Heart right ventricle (tissue), 16 donors: ENCODE data around the gene ARMC2. TPM values are rescaled to one million over a fixed set of nuclear protein-coding genes. Genes with fewer than 3 reads are reported as not detected.

Experiments used
- ATAC-seq, 8 donors: fragments of 200-7000 bp; cut with Tn5 transposase; one replicate each; pipeline ENCODE4 v1.9.1; 2020; ENCODE audit warnings: mild to moderate bottlenecking in 8 of 8, moderate library complexity in 8 of 8, moderate number of reproducible peaks in 1 of 8
- DNase-seq, 2 donors: peaks; one replicate each; pipeline ENCODE4 v3.0.0-alpha.2; 2020
- H3K27ac ChIP-seq, 10 donors: fragments of 200-600 bp; sonication (generic) in 2 of 10; one replicate each; pipeline versions ENCODE4 v1.5.0 to v1.8.0; 2020 to 2022; ENCODE audit warnings: mild to moderate bottlenecking in 3 of 10
- H3K27me3 ChIP-seq, 7 donors: fragments of 200-600 bp; one replicate each; pipeline ENCODE4 v1.8.0; 2021 to 2022; ENCODE audit warnings: mild to moderate bottlenecking in 2 of 7
- H3K36me3 ChIP-seq, 9 donors: fragments of 200-600 bp; sonication (generic) in 1 of 9; one replicate each; pipeline versions ENCODE4 v1.5.0 to v1.8.0; 2020 to 2022; ENCODE audit warnings: mild to moderate bottlenecking in 2 of 9
- H3K4me1 ChIP-seq, 9 donors: fragments of 200-600 bp; sonication (generic) in 1 of 9; one replicate each; pipeline versions ENCODE4 v1.5.0 to v1.8.0; 2020 to 2022; ENCODE audit warnings: mild to moderate bottlenecking in 4 of 9
- H3K4me3 ChIP-seq, 10 donors: fragments of 200-600 bp; sonication (generic) in 2 of 10; one replicate each; pipeline versions ENCODE4 v1.5.0 to v1.8.0; 2020 to 2022; ENCODE audit warnings: mild to moderate bottlenecking in 7 of 10, moderate library complexity in 2 of 10
- H3K9me3 ChIP-seq, 11 donors: fragments of 200-600 bp in 10 of 11; sonication (generic) in 2 of 11; one replicate each; pipeline versions ENCODE4 v1.5.0 to v1.8.0; 2013 to 2022; ENCODE audit warnings: mild to moderate bottlenecking in 2 of 11, control low read depth in 1 of 11, moderate library complexity in 1 of 11
- CTCF ChIP-seq, 9 donors: fragments of 200-600 bp; sonication (generic) in 2 of 9; IDR thresholded peaks; one replicate each; pipeline versions ENCODE4 v1.5.0 to v1.8.0; 2021 to 2022; ENCODE audit warnings: antibody characterized with exemption in 9 of 9, mild to moderate bottlenecking in 5 of 9, moderate library complexity in 1 of 9
- WGBS, 2 donors: extraction: QIAGEN DNeasy Blood & Tissue Kit; methylation state at CpG; one replicate each; pipeline ENCODE4 v1.1.7; 2013; ENCODE audit warnings: inconsistent platforms in 1 of 2; 5-methylcytosine and 5-hydroxymethylcytosine counted together
- intact Hi-C, 10 donors: fragments of 100-400 bp; cut with DNase I; formaldehyde crosslinking; loops; one replicate each; pipeline versions ENCODE4 v1.11.1 to v1.14.2; 2022
- polyA plus RNA-seq, 2 donors: library from polyadenylated mRNA; stranded (reverse); fragments of 200-250 nt; gene quantifications; one replicate each; pipeline ENCODE4 v1.2.3, GENCODE V29; 2013
- total RNA-seq, 10 donors: library from RNA; stranded (reverse); fragmentation: NEBNext Ultra II Directional in 3 of 10; extraction: Animal tissue kit (Norgen Biotek cat#: 25700) in 3 of 10; gene quantifications; one replicate each; pipeline versions ENCODE4 v1.2.1 to v1.2.4, GENCODE V29; 2021 to 2023
- donor health status: Arrhythmogenic right ventricular cardiomyopathy.
- donor health status: ischemic (EF 13 %, LVEDD 7.1; RV severe dilation, severe dysfunction).
- donor health status: healthy with polysubstance abuse.
- donor health status: DM: no; HTN: yes; CAD: no.
- donor health status: DM: no; HTN: no; CAD: no.
- donor health status: ischemic (EF 25% LVEDD 6.9; RV normal size, moderate dysfunction).
- donor health status: ischemic (EF 25% LVEDD 5.7; RV mildly dilated, moderate dysfunction).
- donor health status: healthy.
- donor health status: DM: yes; HTN: yes; CAD: no.
- donor health status: Ischemic cardiomyopathy.
- donor health status: ischemic (EF 35%, LVEDD 5.7; RV mildly dilated, moderate dysfunction).
- donor health status: nonischemic (EF 11% LVEDD 7.7; RV severe dilation, severe dysfunction).
- donor health status: DM: yes; HTN: yes; CAD: no.
- donor health status: PGD.
- donor health status: ischemic (EF 29% LVEDD 5.4; RV normal size, mild dysfunction).
- donor health status: nonischemic (EF 23%, LVEDD 6.1; RV moderate dilation, normal function).

ARMC2 gene
- total and polyA plus RNA-seq, 12 donors: 2.5 to 16.4 (median 12.3) TPM

GRCh38 chr6:108953681-108954080, 105.5 kb downstream of the ARMC2 start:
- H3K4me3 ChIP-seq: no peak overlapping the region
- no peaks in the 10 kb centered on the region for H3K27me3 ChIP-seq
- ATAC-seq (no peak), DNase-seq (no peak)
- TF ChIP-seq CTCF (IDR thresholded peaks at IDR 0.05): no peak
- no peaks in the 10 kb centered on the region for H3K9me3 ChIP-seq
- intact Hi-C loops: no loop called here
- no peak overlapping the region for H3K27ac ChIP-seq
- H3K4me1 ChIP-seq: peaks cover 3 to 23% (median 5%) of the 10 kb centered on the region in 9 donors
- H3K36me3 ChIP-seq: no peaks in the 10 kb centered on the region

GRCh38 chr6:108955329-108955949, 107.2 kb downstream of the ARMC2 start:
- Histone ChIP-seq H3K27ac (no peak overlapping the region), H3K4me1 (peaks cover 0 to 34% (median 0%) of the 10 kb centered on the region in 9 donors), H3K36me3 (no peaks in the 10 kb centered on the region), H3K9me3 (no peaks in the 10 kb centered on the region), H3K4me3 (no peak overlapping the region), H3K27me3 (no peaks in the 10 kb centered on the region)
- WGBS, 2 donors: 88% methylated on average over 15 of the region's 15 CpGs
- ATAC-seq (no peak), DNase-seq (no peak)
- intact Hi-C loops: no loop called here
- TF ChIP-seq CTCF (IDR thresholded peaks at IDR 0.05): no peak

DNA sequence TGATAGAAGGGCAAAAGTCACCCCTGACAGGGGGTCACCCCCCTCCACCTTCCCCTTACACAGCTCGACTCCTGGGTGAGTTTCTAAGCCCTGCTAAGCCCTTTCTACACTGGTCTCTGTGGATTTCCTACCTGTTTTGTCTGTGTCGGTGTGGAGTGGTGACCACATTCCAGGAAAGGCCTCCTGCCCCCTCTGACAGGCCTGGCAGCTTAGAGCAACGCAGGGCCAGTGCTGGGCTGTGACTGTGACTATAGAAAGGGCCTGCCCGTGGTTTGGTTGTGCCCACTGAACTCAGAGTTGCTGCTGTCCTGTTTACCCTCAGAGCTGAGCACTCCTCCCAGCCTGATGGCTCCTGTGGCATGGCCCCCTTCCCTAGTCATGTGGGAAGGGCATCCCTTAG, 109.0 kb downstream of the ARMC2 start:
- no peaks in the 10 kb centered on the region for H3K36me3 ChIP-seq
- no peak overlapping the region for H3K4me3 ChIP-seq
- no peaks in the 10 kb centered on the region for H3K27me3 ChIP-seq
- WGBS, 2 donors: 72 to 73% methylated on average over 4 of the region's 4 CpGs
- H3K4me1 ChIP-seq: peaks cover 0 to 20% (median 0%) of the 10 kb centered on the region in 9 donors
- intact Hi-C loops: no loop called here
- no peak overlapping the region for H3K27ac ChIP-seq
- DNase-seq: no peak
- ATAC-seq: peak in 1 of 8 donors; percentile 13
- H3K9me3 ChIP-seq: no peaks in the 10 kb centered on the region
- TF ChIP-seq CTCF (IDR thresholded peaks at IDR 0.05): no peak

DNA sequence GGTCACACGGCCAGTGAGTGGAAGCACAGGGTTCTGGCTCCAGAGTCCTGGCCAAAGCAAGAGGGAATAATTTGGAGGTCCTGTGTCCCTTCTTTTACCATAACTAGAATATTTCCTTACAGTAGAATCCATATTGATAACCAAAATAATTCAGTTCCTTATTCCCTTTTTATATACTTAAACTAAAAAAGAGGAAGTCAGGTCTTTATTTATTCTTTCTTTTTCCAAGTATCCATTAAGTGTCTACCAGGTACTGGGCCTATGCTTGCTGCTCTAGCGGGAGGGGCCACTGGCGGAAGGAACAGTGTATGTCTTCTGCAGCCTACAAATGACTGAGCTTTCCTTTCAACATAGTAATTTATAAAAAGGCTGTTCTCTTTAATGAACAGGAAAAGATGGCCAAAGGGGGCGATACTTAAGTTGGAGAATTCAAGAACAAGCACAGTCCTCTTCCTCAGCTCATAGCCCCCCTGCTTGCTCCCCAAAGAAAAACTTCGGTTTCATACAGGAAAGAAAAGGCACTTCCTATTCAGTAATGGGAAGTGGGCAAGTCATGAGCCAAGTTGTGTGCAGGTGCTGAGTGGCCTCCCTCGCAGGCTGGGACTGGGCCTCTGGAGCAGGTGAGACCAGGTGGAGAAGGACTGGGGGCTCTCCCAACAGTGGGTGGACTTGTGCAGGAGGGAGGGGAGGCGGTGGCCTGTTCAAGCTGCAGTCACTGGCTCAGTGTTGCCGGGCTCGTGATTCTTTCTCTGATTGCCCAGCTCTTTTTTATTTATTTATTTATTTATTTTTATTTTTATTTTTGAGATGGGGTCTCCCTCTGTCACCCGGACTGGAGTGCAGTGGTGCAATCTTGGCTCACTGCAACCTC, 110.9 kb downstream of the ARMC2 start:
- Histone ChIP-seq H3K27ac (no peak overlapping the region), H3K9me3 (no peaks in the 10 kb centered on the region), H3K27me3 (no peaks in the 10 kb centered on the region), H3K4me3 (no peak overlapping the region), H3K36me3 (no peaks in the 10 kb centered on the region), H3K4me1 (peaks cover 0 to 16% (median 0%) of the 10 kb centered on the region in 9 donors)
- ATAC-seq (peak in 1 of 8 donors; percentile 40), DNase-seq (no peak)
- intact Hi-C loops: no loop called here
- WGBS, 2 donors: 83 to 89% methylated on average over 10 of the region's 10 CpGs
- TF ChIP-seq CTCF (IDR thresholded peaks at IDR 0.05): no peak
